ENCODE measurements around the gene SLCO1C1. TPM values are rescaled to one million over a fixed set of nuclear protein-coding genes. Genes with fewer than 3 reads are reported as not detected.

SLCO1C1 gene
- total RNA-seq (2014; rRNA removed; shearing (Covaris generic)) (not detected in 2 replicates), polyA plus RNA-seq (2016; fragmentation: Nextera tagmentation; extraction: Ambion mirVana) (not detected in 2 replicates)

GRCh38 chr12:20695232-20695631 lies at the start of gene SLCO1C1:
TSS of gene SLCO1C1 (plus strand) at chr12:20695332. CDS start at chr12:20699577, 4,245 bp downstream.
- no peak within 1 kb of the TSS for H3K27ac ChIP-seq
- H3K9ac ChIP-seq: no peak within 1 kb of the TSS
- H3K4me1 ChIP-seq (ENCODE audit: insufficient read depth): no peaks in the 10 kb centered on the region
- H3F3A ChIP-seq (ENCODE audit: insufficient read depth): no peaks in the 10 kb centered on the region
- no peaks in the 10 kb centered on the region for H3K9me3 ChIP-seq (ENCODE audit: low read depth)
- DNase-seq: no peak
- in situ Hi-C loops (cut with MboI): no loop called here
- no peaks in the 10 kb centered on the region for H4K20me1 ChIP-seq (ENCODE audit: insufficient read depth)
- H3K9me2 ChIP-seq (ENCODE audit: insufficient read depth): no peaks in the 10 kb centered on the region
- H3K4me2 ChIP-seq (ENCODE audit: unreplicated experiment): no peak within 1 kb of the TSS
- WGBS, 2 experiments (ENCODE audit: low coverage in 1 of 2, low lambda C conversion rate in 2 of 2, missing lambda C conversion rate in 2 of 2): 23 to 24% methylated on average over 6 of the region's 6 CpGs
- no peaks in the 10 kb centered on the region for H3K36me3 ChIP-seq (ENCODE audit: low read depth)
- H3K79me2 ChIP-seq (ENCODE audit: insufficient read depth): no peaks in the 10 kb centered on the region
- peaks cover 8% of the 10 kb centered on the region; the same call in 1 of the 2 replicates for H3K27me3 ChIP-seq (replicated peaks; ENCODE audit: insufficient read depth)
- no peak within 1 kb of the TSS for H2AFZ ChIP-seq
- no peak for TF ChIP-seq EZH2 (IDR thresholded peaks at IDR 0.05; ENCODE audit: insufficient read depth, poor library complexity, severe bottlenecking)
- no peak for TF ChIP-seq EZH2phosphoT487 (IDR thresholded peaks at IDR 0.05; ENCODE audit: insufficient read depth, low read depth)
- H3K4me3 ChIP-seq: no peak within 1 kb of the TSS

GRCh38 chr12:20646239-20646827 lies 48.8 kb upstream of the SLCO1C1 start:
- no peak overlapping the region for H3K27ac ChIP-seq
- H3F3A ChIP-seq (ENCODE audit: insufficient read depth): no peaks in the 10 kb centered on the region
- in situ Hi-C loops (cut with MboI): no loop called here
- H3K36me3 ChIP-seq (ENCODE audit: low read depth): no peaks in the 10 kb centered on the region
- DNase-seq: peak; percentile 73
- H3K4me1 ChIP-seq (ENCODE audit: insufficient read depth): no peaks in the 10 kb centered on the region
- 52 to 53% methylated on average over 3 of the region's 3 CpGs for WGBS, 2 experiments (ENCODE audit: low coverage in 1 of 2, low lambda C conversion rate in 2 of 2, missing lambda C conversion rate in 2 of 2)
- TF ChIP-seq EZH2 (IDR thresholded peaks at IDR 0.05; ENCODE audit: insufficient read depth, poor library complexity, severe bottlenecking): no peak
- no peak for TF ChIP-seq EZH2phosphoT487 (IDR thresholded peaks at IDR 0.05; ENCODE audit: insufficient read depth, low read depth)
- H3K9ac ChIP-seq: no peak overlapping the region
- H3K4me2 ChIP-seq (ENCODE audit: unreplicated experiment): no peak overlapping the region
- no peaks in the 10 kb centered on the region for H3K9me2 ChIP-seq (ENCODE audit: insufficient read depth)
- no peaks in the 10 kb centered on the region for H4K20me1 ChIP-seq (ENCODE audit: insufficient read depth)
- H3K9me3 ChIP-seq (ENCODE audit: low read depth): no peaks in the 10 kb centered on the region
- H3K79me2 ChIP-seq (ENCODE audit: insufficient read depth): no peaks in the 10 kb centered on the region
- H2AFZ ChIP-seq: peak overlapping the region; percentile 51
- no peak overlapping the region for H3K4me3 ChIP-seq
- H3K27me3 ChIP-seq (replicated peaks; ENCODE audit: insufficient read depth): no peaks in the 10 kb centered on the region

GRCh38 chr12:20653871-20654270 lies 41.3 kb upstream of the SLCO1C1 start:
- peak; percentile 41 for DNase-seq
- Histone ChIP-seq H3K9me2 (ENCODE audit: insufficient read depth) (no peaks in the 10 kb centered on the region), H3K4me2 (ENCODE audit: unreplicated experiment) (no peak overlapping the region), H3K9me3 (ENCODE audit: low read depth) (no peaks in the 10 kb centered on the region), H3K27me3 (replicated peaks; ENCODE audit: insufficient read depth) (no peaks in the 10 kb centered on the region), H3K79me2 (ENCODE audit: insufficient read depth) (no peaks in the 10 kb centered on the region), H3K4me3 (no peak overlapping the region), H3K9ac (no peak overlapping the region), H2AFZ (no peak overlapping the region), H3K36me3 (ENCODE audit: low read depth) (no peaks in the 10 kb centered on the region), H4K20me1 (ENCODE audit: insufficient read depth) (no peaks in the 10 kb centered on the region), H3F3A (ENCODE audit: insufficient read depth) (no peaks in the 10 kb centered on the region), H3K4me1 (ENCODE audit: insufficient read depth) (no peaks in the 10 kb centered on the region), H3K27ac (no peak overlapping the region)
- 55 to 66% methylated on average over 2 of the region's 2 CpGs for WGBS, 2 experiments (ENCODE audit: low coverage in 1 of 2, low lambda C conversion rate in 2 of 2, missing lambda C conversion rate in 2 of 2)
- TF ChIP-seq EZH2 (IDR thresholded peaks at IDR 0.05; ENCODE audit: insufficient read depth, poor library complexity, severe bottlenecking): no peak
- no peak for TF ChIP-seq EZH2phosphoT487 (IDR thresholded peaks at IDR 0.05; ENCODE audit: insufficient read depth, low read depth)
- in situ Hi-C loops (cut with MboI): no loop called here

GRCh38 chr12:20656600-20656999 lies 38.5 kb upstream of the SLCO1C1 start:
- Histone ChIP-seq H3K4me1 (ENCODE audit: insufficient read depth) (no peaks in the 10 kb centered on the region), H2AFZ (no peak overlapping the region), H3K9me2 (ENCODE audit: insufficient read depth) (no peaks in the 10 kb centered on the region), H4K20me1 (ENCODE audit: insufficient read depth) (no peaks in the 10 kb centered on the region), H3K9ac (no peak overlapping the region), H3K27ac (no peak overlapping the region), H3K36me3 (ENCODE audit: low read depth) (no peaks in the 10 kb centered on the region), H3K9me3 (ENCODE audit: low read depth) (no peaks in the 10 kb centered on the region), H3F3A (ENCODE audit: insufficient read depth) (no peaks in the 10 kb centered on the region), H3K4me3 (no peak overlapping the region), H3K4me2 (ENCODE audit: unreplicated experiment) (no peak overlapping the region), H3K27me3 (replicated peaks; ENCODE audit: insufficient read depth) (no peaks in the 10 kb centered on the region), H3K79me2 (ENCODE audit: insufficient read depth) (no peaks in the 10 kb centered on the region)
- TF ChIP-seq EZH2 (IDR thresholded peaks at IDR 0.05; ENCODE audit: insufficient read depth, poor library complexity, severe bottlenecking) (no peak), EZH2phosphoT487 (IDR thresholded peaks at IDR 0.05; ENCODE audit: insufficient read depth, low read depth) (no peak)
- WGBS, 2 experiments (ENCODE audit: low coverage in 1 of 2, low lambda C conversion rate in 2 of 2, missing lambda C conversion rate in 2 of 2): 0 to 10% methylated on average over 1 of the region's 1 CpG
- no peak for DNase-seq
- in situ Hi-C loops (cut with MboI): no loop called here

Measured in GM23248 (cell line).